NOMO-1 treated with dmso at 0.1 percent for 144 hours (cell line): Measurements from ENCODE around the gene RGS1.
A peak's percentile ranks its signal among the peaks of the same experiment; 100 is the strongest.

Experiments
- DNase-seq: peaks from one replicate; lab custom pipeline; 2025; ENCODE audit not compliant: unreplicated experiment; lab: John Stamatoyannopoulos, UW

Gene RGS1

GRCh38 chr1:192575499-192576189, at the start of gene RGS1:
Gene RGS1 (plus strand): TSS chr1:192575773. CDS start chr1:192575793, 20 bp downstream.
- peak; percentile 80 for DNase-seq

- no peak for DNase-seq
Measured at GRCh38 chr1:192527111-192527795, 48.3 kb upstream of the RGS1 start.

GRCh38 chr1:192527950-192528349, 47.6 kb upstream of the RGS1 start:
- no peak for DNase-seq

- no peak for DNase-seq
Measured at GRCh38 chr1:192529031-192529755, 46.4 kb upstream of the RGS1 start.

- DNase-seq = no peak
Measured at GRCh38 chr1:192529811-192530210, 45.8 kb upstream of the RGS1 start.

GRCh38 chr1:192530254-192530653, 45.3 kb upstream of the RGS1 start:
- no peak for DNase-seq

GRCh38 chr1:192531037-192531703, 44.4 kb upstream of the RGS1 start:
- peak; percentile 13 for DNase-seq

GRCh38 chr1:192534666-192535065, 40.9 kb upstream of the RGS1 start:
- DNase-seq = no peak

GRCh38 chr1:192535916-192536664, 39.5 kb upstream of the RGS1 start:
- DNase-seq = no peak

- DNase-seq = no peak
Measured at GRCh38 chr1:192538407-192539296, 36.9 kb upstream of the RGS1 start.

GRCh38 chr1:192539297-192540092, 36.1 kb upstream of the RGS1 start:
- DNase-seq = no peak

- no peak for DNase-seq
Measured at GRCh38 chr1:192543445-192543844, 32.1 kb upstream of the RGS1 start.

- DNase-seq = peak; percentile 65
Measured at GRCh38 chr1:192545896-192546521, 29.6 kb upstream of the RGS1 start.

GRCh38 chr1:192546596-192547190, 28.9 kb upstream of the RGS1 start:
- DNase-seq = no peak

- DNase-seq = no peak
Measured at GRCh38 chr1:192547501-192547900, 28.1 kb upstream of the RGS1 start.

- no peak for DNase-seq
Measured at GRCh38 chr1:192549937-192550336, 25.6 kb upstream of the RGS1 start.

GRCh38 chr1:192550922-192551534, 24.5 kb upstream of the RGS1 start:
- peak; percentile 67 for DNase-seq

- DNase-seq = no peak
Measured at GRCh38 chr1:192552760-192553191, 22.8 kb upstream of the RGS1 start.
